ENCODE measurements around the gene DENND2C. TPM values are rescaled to one million over a fixed set of nuclear protein-coding genes. Genes with fewer than 3 reads are reported as not detected.

DENND2C gene
- total RNA-seq, 5 donors from 2014 or later (not counting 1 experiment from before 2014, with no cell fraction given): 0.61 to 1.5 (median 0.79) TPM

GRCh38 chr1:114609026-114609425 lies 60.8 kb downstream of the DENND2C start:
- H3K27ac ChIP-seq (ENCODE audit: low read length): no peak overlapping the region
- H3K27ac Mint-ChIP-seq: no peak overlapping the region
- H3K9me3 Mint-ChIP-seq: no peaks in the 10 kb centered on the region
- no peak overlapping the region for H3K4me3 ChIP-seq (ENCODE audit: control insufficient read depth in 1 of 2, extremely low read depth in 1 of 2, low read length in 1 of 2)
- peaks cover 4% of the 10 kb centered on the region for H3K36me3 Mint-ChIP-seq
- ChIA-PET CTCF (no interaction called here), POLR2A (no interaction called here)
- WGBS (ENCODE audit: insufficient coverage): 100% methylated on average over 2 of the region's 3 CpGs
- DNase-seq: no peak
- peaks cover 0 to 2% of the 10 kb centered on the region in 2 experiments for H3K27me3 ChIP-seq (replicated peaks in 1 of 2; ENCODE audit: control insufficient read depth in 2 of 2, extremely low read depth in 1 of 2, insufficient read depth in 2 of 2, low read length in 1 of 2)
- H3K4me1 Mint-ChIP-seq: no peaks in the 10 kb centered on the region
- H3K4me1 ChIP-seq (ENCODE audit: control insufficient read depth in 1 of 2, extremely low read depth in 1 of 2, insufficient read depth in 2 of 2, low read length in 2 of 2): no peaks in the 10 kb centered on the region
- H3K9me3 ChIP-seq: no peaks in the 10 kb centered on the region
- no peak for ATAC-seq (replicated peaks in 1 of 4)
- H3K4me3 Mint-ChIP-seq: no peak overlapping the region
- peaks cover 3 to 12% of the 10 kb centered on the region in 2 donors for H3K27me3 Mint-ChIP-seq
- no peaks in the 10 kb centered on the region for H3K36me3 ChIP-seq (ENCODE audit: control insufficient read depth in 2 of 2, extremely low read depth in 1 of 2, insufficient read depth in 1 of 2, low read length in 1 of 2)

DNA sequence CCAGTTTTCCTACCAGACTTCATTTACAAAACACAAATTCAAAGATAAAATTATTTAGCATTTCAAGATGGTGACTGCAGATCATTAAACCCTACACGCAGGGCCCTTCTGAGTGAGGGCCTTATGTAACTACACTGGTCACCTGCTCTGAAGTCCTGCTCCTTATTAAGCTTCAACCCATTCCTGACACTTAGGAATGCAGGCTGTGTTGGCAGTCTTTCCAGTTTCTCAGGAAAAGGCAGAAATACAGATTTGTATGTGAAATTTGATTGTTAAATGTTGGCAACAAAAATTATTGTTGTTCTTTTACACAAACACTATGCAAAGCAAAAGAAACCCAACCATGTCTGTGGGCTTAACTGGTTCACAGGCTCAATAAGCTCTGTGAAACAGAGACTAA lies 62.6 kb downstream of the DENND2C start:
- Mint-ChIP-seq H3K36me3 (peaks cover 9% of the 10 kb centered on the region), H3K4me3 (no peak overlapping the region), H3K27me3 (peaks cover 1 to 3% of the 10 kb centered on the region in 2 donors), H3K9me3 (no peaks in the 10 kb centered on the region), H3K27ac (no peak overlapping the region), H3K4me1 (no peaks in the 10 kb centered on the region)
- no peaks in the 10 kb centered on the region for H3K36me3 ChIP-seq (ENCODE audit: control insufficient read depth in 2 of 2, extremely low read depth in 1 of 2, insufficient read depth in 1 of 2, low read length in 1 of 2)
- H3K27me3 ChIP-seq (replicated peaks in 1 of 2; ENCODE audit: control insufficient read depth in 2 of 2, extremely low read depth in 1 of 2, insufficient read depth in 2 of 2, low read length in 1 of 2): peaks cover 0 to 2% of the 10 kb centered on the region in 2 experiments
- no peaks in the 10 kb centered on the region for H3K4me1 ChIP-seq (ENCODE audit: control insufficient read depth in 1 of 2, extremely low read depth in 1 of 2, insufficient read depth in 2 of 2, low read length in 2 of 2)
- DNase-seq (no peak), ATAC-seq (replicated peaks in 1 of 4) (no peak)
- 92% methylated on average over 1 of the region's 1 CpG for WGBS (ENCODE audit: insufficient coverage)
- CTCF ChIA-PET: no interaction called here
- no peak overlapping the region for H3K4me3 ChIP-seq (ENCODE audit: control insufficient read depth in 1 of 2, extremely low read depth in 1 of 2, low read length in 1 of 2)
- H3K27ac ChIP-seq (ENCODE audit: low read length): no peak overlapping the region
- H3K9me3 ChIP-seq: no peaks in the 10 kb centered on the region
- POLR2A ChIA-PET: no interaction called here

GRCh38 chr1:114597949-114598348 lies 71.9 kb downstream of the DENND2C start:
- H3K36me3 Mint-ChIP-seq: peaks cover 10% of the 10 kb centered on the region
- WGBS (ENCODE audit: insufficient coverage): no CpG with 5 or more reads among the region's 1 CpG
- H3K27me3 ChIP-seq (replicated peaks in 1 of 2; ENCODE audit: control insufficient read depth in 2 of 2, extremely low read depth in 1 of 2, insufficient read depth in 2 of 2, low read length in 1 of 2): no peaks in the 10 kb centered on the region
- no peak overlapping the region for H3K27ac ChIP-seq (ENCODE audit: low read length)
- H3K4me3 ChIP-seq (ENCODE audit: control insufficient read depth in 1 of 2, extremely low read depth in 1 of 2, low read length in 1 of 2): no peak overlapping the region
- H3K36me3 ChIP-seq (ENCODE audit: control insufficient read depth in 2 of 2, extremely low read depth in 1 of 2, insufficient read depth in 1 of 2, low read length in 1 of 2): no peaks in the 10 kb centered on the region
- peaks cover 0 to 4% (median 0%) of the 10 kb centered on the region in 3 donors for H3K9me3 Mint-ChIP-seq
- H3K27me3 Mint-ChIP-seq: peaks cover 8 to 14% of the 10 kb centered on the region in 2 donors
- no peak overlapping the region for H3K27ac Mint-ChIP-seq
- H3K9me3 ChIP-seq: no peaks in the 10 kb centered on the region
- H3K4me1 Mint-ChIP-seq: no peaks in the 10 kb centered on the region
- H3K4me3 Mint-ChIP-seq: no peak overlapping the region
- no peaks in the 10 kb centered on the region for H3K4me1 ChIP-seq (ENCODE audit: control insufficient read depth in 1 of 2, extremely low read depth in 1 of 2, insufficient read depth in 2 of 2, low read length in 2 of 2)
- no peak for DNase-seq
- ATAC-seq (replicated peaks in 1 of 4): no peak
- POLR2A ChIA-PET: no interaction called here
- CTCF ChIA-PET: no interaction called here

GRCh38 chr1:114595602-114596001 lies 74.2 kb downstream of the DENND2C start:
- Histone ChIP-seq H3K9me3 (no peaks in the 10 kb centered on the region), H3K4me1 (ENCODE audit: control insufficient read depth in 1 of 2, extremely low read depth in 1 of 2, insufficient read depth in 2 of 2, low read length in 2 of 2) (no peaks in the 10 kb centered on the region), H3K36me3 (ENCODE audit: control insufficient read depth in 2 of 2, extremely low read depth in 1 of 2, insufficient read depth in 1 of 2, low read length in 1 of 2) (no peaks in the 10 kb centered on the region), H3K27me3 (replicated peaks in 1 of 2; ENCODE audit: control insufficient read depth in 2 of 2, extremely low read depth in 1 of 2, insufficient read depth in 2 of 2, low read length in 1 of 2) (peaks cover 0 to 4% of the 10 kb centered on the region in 2 experiments), H3K27ac (ENCODE audit: low read length) (no peak overlapping the region), H3K4me3 (ENCODE audit: control insufficient read depth in 1 of 2, extremely low read depth in 1 of 2, low read length in 1 of 2) (no peak overlapping the region)
- H3K4me1 Mint-ChIP-seq: no peaks in the 10 kb centered on the region
- no peak for ATAC-seq (replicated peaks in 1 of 4)
- ChIA-PET POLR2A (no interaction called here), CTCF (no interaction called here)
- H3K27me3 Mint-ChIP-seq: peaks cover 11 to 16% of the 10 kb centered on the region in 2 donors
- no peak overlapping the region for H3K27ac Mint-ChIP-seq
- no peak overlapping the region for H3K4me3 Mint-ChIP-seq
- no peak for DNase-seq
- H3K36me3 Mint-ChIP-seq: peaks cover 14% of the 10 kb centered on the region
- peaks cover 0 to 4% (median 0%) of the 10 kb centered on the region in 3 donors for H3K9me3 Mint-ChIP-seq

DNA sequence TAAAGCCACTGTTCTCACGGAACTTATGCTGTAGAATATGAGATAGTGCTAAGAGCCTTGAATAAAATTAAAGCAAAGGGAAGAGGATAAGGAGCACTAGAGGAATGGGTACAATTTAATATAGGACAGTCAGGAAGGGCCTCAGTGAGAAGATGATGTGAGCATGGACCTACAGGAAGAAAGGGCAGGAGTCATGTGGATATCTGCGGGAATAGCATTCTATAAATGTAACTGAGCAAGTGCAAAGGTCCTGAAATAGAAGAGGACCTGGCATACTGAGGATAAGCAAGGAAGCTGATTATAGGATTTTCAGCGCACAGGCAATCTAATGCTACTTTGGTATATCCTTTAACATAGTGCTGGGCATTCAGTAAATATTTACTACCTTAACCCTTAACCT lies 75.8 kb downstream of the DENND2C start:
- Mint-ChIP-seq H3K9me3 (peaks cover 0 to 4% (median 0%) of the 10 kb centered on the region in 3 donors), H3K27ac (no peak overlapping the region), H3K4me3 (no peak overlapping the region), H3K4me1 (no peaks in the 10 kb centered on the region), H3K36me3 (peaks cover 14% of the 10 kb centered on the region), H3K27me3 (peaks cover 15 to 16% of the 10 kb centered on the region in 2 donors)
- POLR2A ChIA-PET: no interaction called here
- no peaks in the 10 kb centered on the region for H3K9me3 ChIP-seq
- 86% methylated on average over 1 of the region's 3 CpGs for WGBS (ENCODE audit: insufficient coverage)
- H3K36me3 ChIP-seq (ENCODE audit: control insufficient read depth in 2 of 2, extremely low read depth in 1 of 2, insufficient read depth in 1 of 2, low read length in 1 of 2): no peaks in the 10 kb centered on the region
- CTCF ChIA-PET: interaction anchor here in 1 of 2 donors (0.9 kb wide), 1 partner anchor 29 kb away, joined by 3 read pairs; no protein-coding TSS in a partner anchor
- no peaks in the 10 kb centered on the region for H3K4me1 ChIP-seq (ENCODE audit: control insufficient read depth in 1 of 2, extremely low read depth in 1 of 2, insufficient read depth in 2 of 2, low read length in 2 of 2)
- H3K4me3 ChIP-seq (ENCODE audit: control insufficient read depth in 1 of 2, extremely low read depth in 1 of 2, low read length in 1 of 2): no peak overlapping the region
- ATAC-seq (replicated peaks in 1 of 4): no peak
- peaks cover 0 to 4% of the 10 kb centered on the region in 2 experiments for H3K27me3 ChIP-seq (replicated peaks in 1 of 2; ENCODE audit: control insufficient read depth in 2 of 2, extremely low read depth in 1 of 2, insufficient read depth in 2 of 2, low read length in 1 of 2)
- H3K27ac ChIP-seq (ENCODE audit: low read length): no peak overlapping the region
- no peak for DNase-seq

DNA sequence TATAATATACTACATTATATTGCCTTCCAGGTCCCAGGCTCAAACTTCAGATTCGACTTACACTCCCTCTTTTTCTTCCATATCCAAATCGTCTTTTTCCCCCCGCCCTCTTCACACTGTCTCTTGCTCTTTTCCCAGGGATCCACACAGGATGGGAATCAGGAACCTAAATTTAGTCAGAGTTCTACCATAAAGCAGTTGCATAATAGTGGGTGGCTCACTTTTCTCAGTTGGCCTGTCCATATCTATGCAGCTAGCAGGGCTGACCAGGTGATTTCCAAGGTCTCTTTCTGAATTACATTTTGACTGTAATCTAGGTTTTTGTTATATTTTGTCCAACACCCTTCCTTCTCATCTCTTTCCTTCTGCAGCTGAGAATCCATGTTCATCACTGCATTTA lies 80.7 kb downstream of the DENND2C start:
- Histone ChIP-seq H3K9me3 (no peaks in the 10 kb centered on the region), H3K4me1 (ENCODE audit: control insufficient read depth in 1 of 2, extremely low read depth in 1 of 2, insufficient read depth in 2 of 2, low read length in 2 of 2) (no peaks in the 10 kb centered on the region), H3K36me3 (ENCODE audit: control insufficient read depth in 2 of 2, extremely low read depth in 1 of 2, insufficient read depth in 1 of 2, low read length in 1 of 2) (no peaks in the 10 kb centered on the region), H3K4me3 (ENCODE audit: control insufficient read depth in 1 of 2, extremely low read depth in 1 of 2, low read length in 1 of 2) (no peak overlapping the region), H3K27me3 (replicated peaks in 1 of 2; ENCODE audit: control insufficient read depth in 2 of 2, extremely low read depth in 1 of 2, insufficient read depth in 2 of 2, low read length in 1 of 2) (peaks cover 2 to 4% of the 10 kb centered on the region in 2 experiments), H3K27ac (ENCODE audit: low read length) (no peak overlapping the region)
- CTCF ChIA-PET: no interaction called here
- Mint-ChIP-seq H3K4me3 (no peak overlapping the region), H3K27me3 (peaks cover 16 to 18% of the 10 kb centered on the region in 2 donors), H3K4me1 (no peaks in the 10 kb centered on the region), H3K36me3 (peaks cover 7% of the 10 kb centered on the region), H3K9me3 (no peaks in the 10 kb centered on the region), H3K27ac (no peak overlapping the region)
- no peak for DNase-seq
- ATAC-seq (replicated peaks in 1 of 4): no peak
- POLR2A ChIA-PET: interaction anchor here in 1 of 2 donors (0.7 kb wide), 1 partner anchor 89 kb away, joined by 4 read pairs; no protein-coding TSS in a partner anchor
- WGBS (ENCODE audit: insufficient coverage): no CpG with 5 or more reads among the region's 3 CpGs

DNA sequence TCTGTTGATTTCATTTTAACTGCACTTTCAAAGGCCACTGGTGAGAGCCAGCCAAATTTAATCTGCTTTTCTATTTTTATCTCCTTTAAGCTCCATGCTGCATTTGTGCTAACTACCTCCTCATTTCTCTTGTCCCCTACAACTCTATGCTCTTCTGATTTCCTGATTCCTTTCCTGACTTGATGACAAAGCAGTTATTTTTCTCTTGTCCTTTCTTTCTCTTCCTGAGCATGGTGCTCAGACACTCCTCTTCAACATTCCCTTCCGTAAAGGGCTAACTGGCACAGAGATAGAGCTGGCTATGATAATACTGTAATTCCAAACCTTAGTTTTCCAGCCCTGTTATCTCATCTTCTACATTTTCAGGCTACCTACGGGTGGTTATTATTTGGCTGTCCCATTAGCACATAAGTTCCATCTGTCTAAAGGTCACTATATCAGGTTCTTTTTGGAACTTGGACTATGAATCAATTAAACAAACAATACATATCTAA lies 81.6 kb downstream of the DENND2C start:
- ATAC-seq (replicated peaks in 1 of 4): no peak
- peaks cover 12 to 16% of the 10 kb centered on the region in 2 donors for H3K27me3 Mint-ChIP-seq
- POLR2A ChIA-PET: interaction anchor here in 1 of 2 donors (0.6 kb wide), 1 partner anchor 16 kb away, joined by 4 read pairs; no protein-coding TSS in a partner anchor

More for the DNA sequence above, 81.6 kb downstream of the DENND2C start:
- Histone ChIP-seq H3K27me3 (replicated peaks in 1 of 2; ENCODE audit: control insufficient read depth in 2 of 2, extremely low read depth in 1 of 2, insufficient read depth in 2 of 2, low read length in 1 of 2) (peaks cover 2 to 4% of the 10 kb centered on the region in 2 experiments), H3K27ac (ENCODE audit: low read length) (no peak overlapping the region), H3K36me3 (ENCODE audit: control insufficient read depth in 2 of 2, extremely low read depth in 1 of 2, insufficient read depth in 1 of 2, low read length in 1 of 2) (no peaks in the 10 kb centered on the region), H3K9me3 (no peaks in the 10 kb centered on the region), H3K4me3 (ENCODE audit: control insufficient read depth in 1 of 2, extremely low read depth in 1 of 2, low read length in 1 of 2) (no peak overlapping the region), H3K4me1 (ENCODE audit: control insufficient read depth in 1 of 2, extremely low read depth in 1 of 2, insufficient read depth in 2 of 2, low read length in 2 of 2) (no peaks in the 10 kb centered on the region)
- H3K9me3 Mint-ChIP-seq: no peaks in the 10 kb centered on the region
- H3K4me1 Mint-ChIP-seq: no peaks in the 10 kb centered on the region
- no peak for DNase-seq
- 100% methylated on average over 1 of the region's 2 CpGs for WGBS (ENCODE audit: insufficient coverage)
- no peak overlapping the region for H3K27ac Mint-ChIP-seq
- H3K4me3 Mint-ChIP-seq: no peak overlapping the region
- H3K36me3 Mint-ChIP-seq: peaks cover 7% of the 10 kb centered on the region
- CTCF ChIA-PET: no interaction called here
